Measurements from ENCODE around the gene CABP1.

DNA sequence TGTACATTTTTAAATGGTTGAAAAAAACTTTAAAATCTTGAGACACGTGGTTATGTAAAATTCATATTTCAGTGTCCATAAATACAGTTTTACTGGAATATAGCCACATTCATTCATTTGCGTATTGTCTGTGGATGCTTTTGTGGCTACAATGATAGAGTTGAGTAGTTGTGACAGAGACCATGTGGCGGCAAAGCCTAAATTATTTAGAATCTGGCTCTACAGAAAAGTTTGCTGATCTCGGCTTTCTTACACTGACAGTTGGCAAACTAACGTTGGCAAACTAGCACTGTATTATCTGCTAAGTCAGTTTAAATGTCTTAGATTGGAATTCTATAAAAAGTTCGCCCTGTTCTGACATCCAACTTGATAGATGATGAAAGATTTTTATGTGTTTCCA lies 72.2 kb downstream of the CABP1 start:
- TF ChIP-seq, protein P1, sequence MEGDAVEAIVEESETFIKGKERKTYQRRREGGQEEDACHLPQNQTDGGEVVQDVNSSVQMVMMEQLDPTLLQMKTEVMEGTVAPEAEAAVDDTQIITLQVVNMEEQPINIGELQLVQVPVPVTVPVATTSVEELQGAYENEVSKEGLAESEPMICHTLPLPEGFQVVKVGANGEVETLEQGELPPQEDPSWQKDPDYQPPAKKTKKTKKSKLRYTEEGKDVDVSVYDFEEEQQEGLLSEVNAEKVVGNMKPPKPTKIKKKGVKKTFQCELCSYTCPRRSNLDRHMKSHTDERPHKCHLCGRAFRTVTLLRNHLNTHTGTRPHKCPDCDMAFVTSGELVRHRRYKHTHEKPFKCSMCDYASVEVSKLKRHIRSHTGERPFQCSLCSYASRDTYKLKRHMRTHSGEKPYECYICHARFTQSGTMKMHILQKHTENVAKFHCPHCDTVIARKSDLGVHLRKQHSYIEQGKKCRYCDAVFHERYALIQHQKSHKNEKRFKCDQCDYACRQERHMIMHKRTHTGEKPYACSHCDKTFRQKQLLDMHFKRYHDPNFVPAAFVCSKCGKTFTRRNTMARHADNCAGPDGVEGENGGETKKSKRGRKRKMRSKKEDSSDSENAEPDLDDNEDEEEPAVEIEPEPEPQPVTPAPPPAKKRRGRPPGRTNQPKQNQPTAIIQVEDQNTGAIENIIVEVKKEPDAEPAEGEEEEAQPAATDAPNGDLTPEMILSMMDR (IDR thresholded peaks at IDR 0.05) = no peak
- no peak for TF ChIP-seq POLR2A (IDR thresholded peaks at IDR 0.05)
